ENCODE data around the gene SVIL. TPM values are rescaled to one million over a fixed set of nuclear protein-coding genes. Genes with fewer than 3 reads are reported as not detected.

Gene SVIL
- total RNA-seq, 2 experiments from 2014 or later, result 0.47 to 1.5 TPM

DNA sequence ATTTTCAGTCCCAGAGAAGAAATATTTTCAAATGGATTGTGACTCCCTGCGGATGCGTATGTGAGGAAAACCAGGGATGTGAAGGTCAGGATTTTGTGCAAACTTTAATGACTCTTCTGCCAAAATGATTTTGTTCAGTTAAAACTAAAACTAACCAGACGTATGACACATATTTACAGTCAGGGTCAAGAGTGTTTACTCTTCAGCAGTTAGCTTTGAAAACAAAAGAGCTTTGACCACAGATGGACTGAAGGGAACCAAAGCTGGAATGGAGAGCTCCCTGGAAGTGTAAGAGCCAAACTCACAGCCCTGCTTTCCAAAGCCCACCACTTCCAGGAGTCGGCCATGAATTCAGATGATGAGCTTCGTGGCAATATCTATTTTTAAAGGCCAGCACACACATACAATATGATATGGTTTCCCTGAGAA lies 15.5 kb downstream of the SVIL start:
- no TSS peak for BruUV-seq (replicated peaks)
- no peak overlapping the region for H3K4me2 ChIP-seq (ENCODE audit: low read length)

DNA sequence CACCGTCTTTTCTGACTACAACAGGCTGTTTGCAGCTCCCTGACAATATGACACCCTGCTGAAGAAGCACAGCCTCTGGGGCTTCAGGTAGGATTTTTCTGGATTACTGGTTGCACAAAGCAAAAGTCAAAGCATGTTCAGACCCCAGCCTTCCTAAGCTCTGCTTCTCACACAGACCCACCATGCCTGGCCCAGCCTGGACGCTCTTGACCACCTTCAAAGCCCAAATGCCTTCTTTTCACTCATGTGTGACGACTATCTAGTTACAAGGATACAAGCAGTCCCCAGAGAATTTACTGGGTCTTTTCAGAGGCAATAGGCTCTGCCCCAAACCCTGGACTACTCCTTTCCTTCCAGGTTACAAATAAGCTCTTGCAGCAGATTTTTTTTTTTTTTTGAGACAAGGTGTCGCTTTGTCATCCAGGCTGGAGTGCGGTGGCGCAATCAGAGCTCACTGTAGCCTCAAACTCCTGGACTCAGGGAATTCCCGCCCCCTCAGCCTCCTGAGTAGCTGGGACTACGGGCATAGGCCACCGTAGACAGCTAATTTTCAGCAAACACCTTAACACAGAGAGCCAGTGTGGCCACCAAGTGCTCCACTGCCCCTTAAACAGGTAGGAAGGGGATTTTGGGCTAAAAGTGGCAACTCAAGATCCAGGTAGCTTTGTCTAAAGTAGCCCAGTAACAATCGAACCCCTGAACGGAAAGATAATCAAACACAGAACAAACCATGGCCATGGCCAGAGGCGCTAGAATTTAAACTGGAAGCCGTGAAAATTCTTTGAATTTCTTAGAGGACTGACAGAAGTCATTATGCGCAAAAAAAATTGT lies 16.2 kb downstream of the SVIL start:
- ChIA-PET POLR2A (no interaction called here), CTCF (ENCODE audit: unreplicated experiment) (interaction anchor here (0.5 kb wide), 1 partner anchor 401 kb away, joined by 6 read pairs; no protein-coding TSS in a partner anchor)
- no peak for DNase-seq (ENCODE audit: low spot score)
- H2AFZ ChIP-seq (ENCODE audit: low read length), result no peak overlapping the region
- H3K4me3 ChIP-seq (ENCODE audit: low read depth, low read length, poor library complexity, severe bottlenecking), result no peak overlapping the region
- no peak for TF ChIP-seq EZH2phosphoT487 (IDR thresholded peaks at IDR 0.05; ENCODE audit: borderline replicate concordance, low read depth, low read length)
- TF ChIP-seq, protein P1, sequence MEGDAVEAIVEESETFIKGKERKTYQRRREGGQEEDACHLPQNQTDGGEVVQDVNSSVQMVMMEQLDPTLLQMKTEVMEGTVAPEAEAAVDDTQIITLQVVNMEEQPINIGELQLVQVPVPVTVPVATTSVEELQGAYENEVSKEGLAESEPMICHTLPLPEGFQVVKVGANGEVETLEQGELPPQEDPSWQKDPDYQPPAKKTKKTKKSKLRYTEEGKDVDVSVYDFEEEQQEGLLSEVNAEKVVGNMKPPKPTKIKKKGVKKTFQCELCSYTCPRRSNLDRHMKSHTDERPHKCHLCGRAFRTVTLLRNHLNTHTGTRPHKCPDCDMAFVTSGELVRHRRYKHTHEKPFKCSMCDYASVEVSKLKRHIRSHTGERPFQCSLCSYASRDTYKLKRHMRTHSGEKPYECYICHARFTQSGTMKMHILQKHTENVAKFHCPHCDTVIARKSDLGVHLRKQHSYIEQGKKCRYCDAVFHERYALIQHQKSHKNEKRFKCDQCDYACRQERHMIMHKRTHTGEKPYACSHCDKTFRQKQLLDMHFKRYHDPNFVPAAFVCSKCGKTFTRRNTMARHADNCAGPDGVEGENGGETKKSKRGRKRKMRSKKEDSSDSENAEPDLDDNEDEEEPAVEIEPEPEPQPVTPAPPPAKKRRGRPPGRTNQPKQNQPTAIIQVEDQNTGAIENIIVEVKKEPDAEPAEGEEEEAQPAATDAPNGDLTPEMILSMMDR (conservative IDR thresholded peaks at IDR 0.05; ENCODE audit: low read length), result no peak
- intact Hi-C loops (cut with micrococcal nuclease; ENCODE audit: unreplicated experiment), result no loop called here
- no peaks in the 10 kb centered on the region for H3K9me3 ChIP-seq (ENCODE audit: low read length)
- H4K20me1 ChIP-seq (ENCODE audit: insufficient read depth, low read length), result no peaks in the 10 kb centered on the region
- no peak overlapping the region for H3K27ac ChIP-seq (ENCODE audit: low read depth, low read length, poor library complexity, severe bottlenecking)
- no peaks in the 10 kb centered on the region for H3K79me2 ChIP-seq (ENCODE audit: insufficient read depth, low read depth, low read length)
- no peaks in the 10 kb centered on the region for H3K9me2 ChIP-seq (ENCODE audit: insufficient read depth, low read length)
- no peak overlapping the region for H3K4me2 ChIP-seq (ENCODE audit: low read length)
- H3K36me3 ChIP-seq (ENCODE audit: insufficient read depth, low read length), result no peaks in the 10 kb centered on the region
- BruUV-seq (replicated peaks), result no TSS peak
- no peaks in the 10 kb centered on the region for H3K4me1 ChIP-seq (ENCODE audit: insufficient read depth, low read length, poor library complexity, severe bottlenecking)

More for the DNA sequence above, 15.5 kb downstream of the SVIL start:
- Histone ChIP-seq H4K20me1 (ENCODE audit: insufficient read depth, low read length) (no peaks in the 10 kb centered on the region), H3K79me2 (ENCODE audit: insufficient read depth, low read depth, low read length) (no peaks in the 10 kb centered on the region), H3K27ac (ENCODE audit: low read depth, low read length, poor library complexity, severe bottlenecking) (no peak overlapping the region), H3K9me2 (ENCODE audit: insufficient read depth, low read length) (no peaks in the 10 kb centered on the region), H3K4me3 (ENCODE audit: low read depth, low read length, poor library complexity, severe bottlenecking) (no peak overlapping the region), H3K36me3 (ENCODE audit: insufficient read depth, low read length) (no peaks in the 10 kb centered on the region), H3K9me3 (ENCODE audit: low read length) (no peaks in the 10 kb centered on the region), H2AFZ (ENCODE audit: low read length) (no peak overlapping the region), H3K4me1 (ENCODE audit: insufficient read depth, low read length, poor library complexity, severe bottlenecking) (no peaks in the 10 kb centered on the region)
- POLR2A ChIA-PET, result no interaction called here
- CTCF ChIA-PET (ENCODE audit: unreplicated experiment), result interaction anchor here (0.5 kb wide), 1 partner anchor 402 kb away, joined by 6 read pairs; no protein-coding TSS in a partner anchor
- TF ChIP-seq, protein P1 (conservative IDR thresholded peaks at IDR 0.05; ENCODE audit: low read length), result no peak
- no peak for TF ChIP-seq EZH2phosphoT487 (IDR thresholded peaks at IDR 0.05; ENCODE audit: borderline replicate concordance, low read depth, low read length)
- intact Hi-C loops (cut with micrococcal nuclease; ENCODE audit: unreplicated experiment), result no loop called here
- DNase-seq (ENCODE audit: low spot score), result no peak

DNA sequence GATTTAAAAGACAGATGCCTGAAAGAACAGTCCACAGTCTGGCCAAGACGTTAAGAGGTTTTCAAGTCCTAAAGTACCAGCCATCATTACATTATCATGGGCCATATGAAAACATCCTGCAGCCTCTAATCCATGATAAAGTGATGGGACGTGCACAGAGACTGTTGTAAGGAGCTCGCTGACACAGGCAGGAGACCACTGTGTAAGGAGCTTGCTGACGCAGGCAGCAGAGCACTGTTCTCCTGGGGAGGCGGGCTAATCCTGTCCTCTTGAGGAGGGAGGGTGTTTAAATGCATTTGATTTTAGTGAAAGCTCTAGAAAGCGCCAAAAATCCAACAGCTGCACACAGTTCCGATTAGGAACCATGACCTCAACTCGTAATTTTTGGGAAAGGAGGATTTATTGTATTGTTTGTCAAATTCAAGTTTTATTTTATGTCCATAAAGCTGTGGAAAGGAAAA lies 16.9 kb downstream of the SVIL start:
- intact Hi-C loops (cut with micrococcal nuclease; ENCODE audit: unreplicated experiment), result no loop called here

More for the DNA sequence above, 16.9 kb downstream of the SVIL start:
- H3K4me3 ChIP-seq (ENCODE audit: low read depth, low read length, poor library complexity, severe bottlenecking), result no peak overlapping the region
- H3K27ac ChIP-seq (ENCODE audit: low read depth, low read length, poor library complexity, severe bottlenecking), result no peak overlapping the region
- no peaks in the 10 kb centered on the region for H3K4me1 ChIP-seq (ENCODE audit: insufficient read depth, low read length, poor library complexity, severe bottlenecking)
- TF ChIP-seq, protein P1 (conservative IDR thresholded peaks at IDR 0.05; ENCODE audit: low read length), result no peak
- TF ChIP-seq EZH2phosphoT487 (IDR thresholded peaks at IDR 0.05; ENCODE audit: borderline replicate concordance, low read depth, low read length), result no peak
- no peak overlapping the region for H3K4me2 ChIP-seq (ENCODE audit: low read length)
- H3K9me3 ChIP-seq (ENCODE audit: low read length), result no peaks in the 10 kb centered on the region
- H4K20me1 ChIP-seq (ENCODE audit: insufficient read depth, low read length), result no peaks in the 10 kb centered on the region
- ChIA-PET POLR2A (no interaction called here), CTCF (ENCODE audit: unreplicated experiment) (no interaction called here)
- DNase-seq (ENCODE audit: low spot score), result no peak
- no peak overlapping the region for H2AFZ ChIP-seq (ENCODE audit: low read length)
- no peaks in the 10 kb centered on the region for H3K79me2 ChIP-seq (ENCODE audit: insufficient read depth, low read depth, low read length)
- no TSS peak for BruUV-seq (replicated peaks)
- H3K9me2 ChIP-seq (ENCODE audit: insufficient read depth, low read length), result no peaks in the 10 kb centered on the region
- H3K36me3 ChIP-seq (ENCODE audit: insufficient read depth, low read length), result no peaks in the 10 kb centered on the region
